ENCODE measurements around the gene PCDH17.

The PCDH17 gene, protein sequence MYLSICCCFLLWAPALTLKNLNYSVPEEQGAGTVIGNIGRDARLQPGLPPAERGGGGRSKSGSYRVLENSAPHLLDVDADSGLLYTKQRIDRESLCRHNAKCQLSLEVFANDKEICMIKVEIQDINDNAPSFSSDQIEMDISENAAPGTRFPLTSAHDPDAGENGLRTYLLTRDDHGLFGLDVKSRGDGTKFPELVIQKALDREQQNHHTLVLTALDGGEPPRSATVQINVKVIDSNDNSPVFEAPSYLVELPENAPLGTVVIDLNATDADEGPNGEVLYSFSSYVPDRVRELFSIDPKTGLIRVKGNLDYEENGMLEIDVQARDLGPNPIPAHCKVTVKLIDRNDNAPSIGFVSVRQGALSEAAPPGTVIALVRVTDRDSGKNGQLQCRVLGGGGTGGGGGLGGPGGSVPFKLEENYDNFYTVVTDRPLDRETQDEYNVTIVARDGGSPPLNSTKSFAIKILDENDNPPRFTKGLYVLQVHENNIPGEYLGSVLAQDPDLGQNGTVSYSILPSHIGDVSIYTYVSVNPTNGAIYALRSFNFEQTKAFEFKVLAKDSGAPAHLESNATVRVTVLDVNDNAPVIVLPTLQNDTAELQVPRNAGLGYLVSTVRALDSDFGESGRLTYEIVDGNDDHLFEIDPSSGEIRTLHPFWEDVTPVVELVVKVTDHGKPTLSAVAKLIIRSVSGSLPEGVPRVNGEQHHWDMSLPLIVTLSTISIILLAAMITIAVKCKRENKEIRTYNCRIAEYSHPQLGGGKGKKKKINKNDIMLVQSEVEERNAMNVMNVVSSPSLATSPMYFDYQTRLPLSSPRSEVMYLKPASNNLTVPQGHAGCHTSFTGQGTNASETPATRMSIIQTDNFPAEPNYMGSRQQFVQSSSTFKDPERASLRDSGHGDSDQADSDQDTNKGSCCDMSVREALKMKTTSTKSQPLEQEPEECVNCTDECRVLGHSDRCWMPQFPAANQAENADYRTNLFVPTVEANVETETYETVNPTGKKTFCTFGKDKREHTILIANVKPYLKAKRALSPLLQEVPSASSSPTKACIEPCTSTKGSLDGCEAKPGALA (N-terminal part only)

GRCh38 chr13:57631596-57632275 lies at the start of gene PCDH17:
Gene PCDH17, plus strand, starts transcription at chr13:57631744. Its CDS starts 803 bp downstream, at chr13:57632547.
- in situ Hi-C loops (cut with HindIII; ENCODE audit: low sequenced_read_pairs), result loop anchor here (25.0 kb wide), 3 partner anchors 1331 to 1856 kb away; no protein-coding TSS in a partner anchor

- in situ Hi-C loops (cut with HindIII; ENCODE audit: low sequenced_read_pairs), result no loop called here
Observed at GRCh38 chr13:57582032-57582431, 49.5 kb upstream of the PCDH17 start.

- in situ Hi-C loops (cut with HindIII; ENCODE audit: low sequenced_read_pairs), result no loop called here
Observed at GRCh38 chr13:57583529-57583928, 48.0 kb upstream of the PCDH17 start.

DNA sequence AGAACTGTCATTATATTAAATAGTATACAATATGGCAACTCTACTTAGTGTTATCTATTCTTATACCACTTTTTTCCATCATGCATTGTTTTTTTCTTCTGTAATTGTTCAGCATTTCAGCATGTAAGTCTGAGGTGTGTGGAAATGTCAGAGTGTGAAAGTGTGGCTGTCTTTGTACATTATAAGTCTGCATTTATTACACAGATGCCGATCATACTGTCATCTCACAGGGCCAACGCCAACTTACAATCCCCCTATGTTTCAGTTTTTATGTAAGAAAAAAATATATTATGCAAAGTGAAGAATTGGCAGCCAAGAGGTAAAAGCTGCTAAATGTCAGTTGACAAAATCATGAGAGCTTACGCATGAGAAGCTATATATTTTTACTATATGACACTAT lies 42.9 kb upstream of the PCDH17 start:
- in situ Hi-C loops (cut with HindIII; ENCODE audit: low sequenced_read_pairs), result no loop called here

DNA sequence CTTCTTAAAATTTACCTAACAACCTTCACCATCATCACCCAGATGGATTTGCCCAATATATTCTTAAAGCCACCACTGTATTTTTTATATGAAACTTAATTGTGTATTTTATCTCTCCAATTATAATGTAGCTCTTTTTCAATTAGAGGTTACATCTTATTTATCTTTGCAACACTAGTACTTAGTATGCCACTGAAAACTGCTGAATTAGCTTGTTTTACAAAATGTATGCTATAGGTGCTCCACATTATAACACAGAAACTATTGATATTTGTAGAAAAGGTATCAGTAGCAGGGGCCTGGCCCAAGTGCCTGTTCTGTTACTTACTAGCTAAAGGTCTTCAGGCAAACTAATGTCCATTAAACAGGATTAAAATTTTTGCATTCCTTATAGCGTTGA lies 35.8 kb upstream of the PCDH17 start:
- in situ Hi-C loops (cut with HindIII; ENCODE audit: low sequenced_read_pairs), result no loop called here

DNA sequence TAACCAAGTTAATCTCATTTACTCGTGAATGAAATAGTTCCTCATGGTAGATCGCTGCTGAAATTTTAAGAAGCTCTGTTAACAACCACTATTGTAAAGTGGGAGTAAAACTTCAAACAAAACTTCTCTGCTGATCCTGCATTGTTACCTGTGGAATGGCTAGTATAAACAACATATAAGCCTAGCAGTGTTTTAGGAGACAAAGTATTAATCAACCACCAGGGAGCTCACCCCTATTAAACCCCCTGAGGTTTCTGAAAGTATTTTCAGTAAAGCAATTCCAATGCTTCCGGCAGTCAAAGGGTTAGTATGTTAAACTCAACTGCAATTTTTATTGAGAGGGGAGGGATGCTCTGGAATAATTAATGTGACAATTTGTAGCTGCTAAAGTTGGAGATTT lies 30.0 kb upstream of the PCDH17 start:
- in situ Hi-C loops (cut with HindIII; ENCODE audit: low sequenced_read_pairs), result no loop called here

DNA sequence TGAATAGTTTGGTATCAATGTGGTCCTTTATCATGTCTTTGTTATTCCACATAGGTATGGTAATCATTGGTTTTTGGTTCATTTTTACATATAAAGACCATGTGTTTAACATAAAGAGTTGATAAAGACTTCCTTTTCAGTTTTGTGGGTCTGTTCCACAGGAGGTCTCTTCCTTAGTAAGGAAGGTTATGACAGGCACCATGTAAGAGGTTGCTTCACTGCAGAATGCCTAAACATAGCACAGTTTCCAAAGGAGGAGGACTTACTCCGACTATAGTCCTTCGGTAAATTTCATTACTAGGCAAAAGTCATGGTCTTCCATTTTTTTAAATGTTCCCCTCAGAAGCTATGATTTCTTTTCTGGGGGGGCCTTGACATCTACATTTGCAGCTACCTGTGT lies 27.1 kb upstream of the PCDH17 start:
- in situ Hi-C loops (cut with HindIII; ENCODE audit: low sequenced_read_pairs), result no loop called here

DNA sequence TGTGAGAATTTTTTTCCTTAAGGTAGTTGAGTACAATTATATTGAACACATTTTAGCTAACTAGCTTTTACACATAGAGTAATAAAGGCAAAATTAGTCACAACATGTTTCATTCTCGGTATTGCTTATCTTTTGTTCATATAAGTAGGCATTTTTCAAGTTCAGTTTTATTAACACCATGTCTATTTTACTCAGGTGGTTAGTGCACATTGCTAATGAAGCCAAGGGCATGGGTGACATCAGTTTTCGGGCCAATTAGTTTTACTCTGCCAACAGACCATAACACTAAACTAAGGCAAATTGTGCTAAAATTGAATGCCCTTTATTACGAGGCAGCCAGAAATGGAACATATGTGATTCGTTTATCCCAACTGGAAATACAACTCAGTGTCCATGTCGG lies 19.6 kb upstream of the PCDH17 start:
- in situ Hi-C loops (cut with HindIII; ENCODE audit: low sequenced_read_pairs), result no loop called here

DNA sequence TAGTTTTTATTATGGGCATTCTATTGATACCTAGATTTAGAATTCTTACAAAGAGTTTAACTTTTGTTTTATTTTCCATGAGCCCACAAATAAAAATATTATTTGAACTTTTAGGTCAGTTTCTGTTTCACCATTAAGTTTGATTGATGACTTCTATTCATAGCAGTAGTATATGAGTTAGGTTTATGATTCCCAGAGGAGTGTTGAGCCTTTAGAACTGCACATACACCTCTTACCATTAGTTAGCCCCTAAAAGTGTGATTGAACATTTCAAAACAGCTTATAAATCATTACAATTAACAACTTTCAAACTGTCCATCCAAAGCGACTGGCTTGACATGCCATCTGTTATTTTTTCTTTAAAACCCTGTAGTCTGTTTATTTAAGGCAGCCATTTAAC lies 19.0 kb upstream of the PCDH17 start:
- in situ Hi-C loops (cut with HindIII; ENCODE audit: low sequenced_read_pairs), result no loop called here

DNA sequence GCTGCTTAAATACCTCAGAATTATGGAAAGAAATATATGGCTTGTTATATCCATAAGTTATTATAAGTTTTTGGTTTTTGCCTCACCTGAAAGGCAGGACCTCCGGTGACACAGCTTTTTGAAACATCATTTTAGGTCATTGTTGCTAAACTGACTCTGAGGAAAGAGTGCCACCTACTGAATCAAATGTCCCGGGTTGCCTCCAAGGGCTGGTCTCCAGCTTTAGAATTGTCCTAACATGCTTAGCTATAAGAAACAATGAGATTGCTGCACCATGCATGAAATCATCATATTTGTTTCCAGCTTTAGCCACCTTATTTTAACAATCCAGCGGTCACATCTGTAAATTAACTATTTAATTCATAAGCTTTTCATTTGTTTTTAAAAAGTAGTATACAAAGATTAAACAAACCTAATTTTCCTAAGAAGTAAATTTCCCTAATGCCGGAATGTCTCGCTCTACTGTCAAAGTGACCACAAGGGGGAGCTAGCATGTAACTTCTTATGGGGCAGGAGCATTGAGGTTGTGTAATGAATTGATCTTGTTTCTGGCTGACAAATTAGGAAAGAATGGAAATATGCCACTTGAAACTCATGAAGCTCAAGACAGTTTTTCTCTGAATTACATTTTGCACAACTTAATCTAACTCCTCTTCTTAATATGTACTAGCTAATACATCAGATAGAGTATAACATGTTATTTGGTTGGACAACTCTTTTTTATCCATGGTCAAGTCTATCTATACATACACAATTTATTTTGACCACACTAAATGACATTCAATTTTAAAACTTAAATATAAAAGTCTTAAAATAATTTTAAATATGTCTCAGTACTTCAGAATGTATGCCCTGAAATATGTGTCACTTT lies 6.7 kb upstream of the PCDH17 start:
- in situ Hi-C loops (cut with HindIII; ENCODE audit: low sequenced_read_pairs), result loop anchor here (25.0 kb wide), 3 partner anchors 1338 to 1863 kb away; no protein-coding TSS in a partner anchor

- in situ Hi-C loops (cut with HindIII; ENCODE audit: low sequenced_read_pairs), result loop anchor here (25.0 kb wide), 3 partner anchors 1335 to 1860 kb away; no protein-coding TSS in a partner anchor
Observed at GRCh38 chr13:57627663-57628062, 3.9 kb upstream of the PCDH17 start.

DNA sequence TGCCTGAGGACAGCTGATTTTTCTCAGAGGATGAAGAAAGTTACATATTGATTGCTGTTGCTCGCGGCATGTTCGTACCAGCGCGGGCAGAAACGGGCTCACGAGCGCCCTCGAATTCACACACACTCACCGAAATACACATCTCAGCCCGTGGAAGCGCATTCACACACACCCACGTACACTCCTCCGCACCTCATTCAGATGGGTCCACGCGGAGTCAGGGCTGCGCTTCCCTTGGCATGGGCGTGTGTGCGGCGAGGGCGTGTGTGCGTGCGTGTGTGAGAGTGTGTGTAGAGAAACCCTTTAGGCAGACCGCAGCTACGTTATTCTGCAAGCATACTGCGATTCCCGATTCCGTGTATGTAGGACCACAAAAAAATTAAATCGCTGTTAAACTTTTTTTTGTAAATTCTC lies 2.1 kb upstream of the PCDH17 start:
- in situ Hi-C loops (cut with HindIII; ENCODE audit: low sequenced_read_pairs), result loop anchor here (25.0 kb wide), 3 partner anchors 1333 to 1858 kb away; no protein-coding TSS in a partner anchor

GRCh38 chr13:57629821-57630235 lies 1.7 kb upstream of the PCDH17 start:
- in situ Hi-C loops (cut with HindIII; ENCODE audit: low sequenced_read_pairs), result loop anchor here (25.0 kb wide), 3 partner anchors 1332 to 1857 kb away; no protein-coding TSS in a partner anchor

- in situ Hi-C loops (cut with HindIII; ENCODE audit: low sequenced_read_pairs), result loop anchor here (25.0 kb wide), 3 partner anchors 1331 to 1856 kb away; no protein-coding TSS in a partner anchor
Observed at GRCh38 chr13:57630661-57631595, 616 bp upstream of the PCDH17 start.

- in situ Hi-C loops (cut with HindIII; ENCODE audit: low sequenced_read_pairs), result loop anchor here (25.0 kb wide), 3 partner anchors 1330 to 1855 kb away; no protein-coding TSS in a partner anchor
Observed at GRCh38 chr13:57632276-57633140, 964 bp downstream of the PCDH17 start.

DNA sequence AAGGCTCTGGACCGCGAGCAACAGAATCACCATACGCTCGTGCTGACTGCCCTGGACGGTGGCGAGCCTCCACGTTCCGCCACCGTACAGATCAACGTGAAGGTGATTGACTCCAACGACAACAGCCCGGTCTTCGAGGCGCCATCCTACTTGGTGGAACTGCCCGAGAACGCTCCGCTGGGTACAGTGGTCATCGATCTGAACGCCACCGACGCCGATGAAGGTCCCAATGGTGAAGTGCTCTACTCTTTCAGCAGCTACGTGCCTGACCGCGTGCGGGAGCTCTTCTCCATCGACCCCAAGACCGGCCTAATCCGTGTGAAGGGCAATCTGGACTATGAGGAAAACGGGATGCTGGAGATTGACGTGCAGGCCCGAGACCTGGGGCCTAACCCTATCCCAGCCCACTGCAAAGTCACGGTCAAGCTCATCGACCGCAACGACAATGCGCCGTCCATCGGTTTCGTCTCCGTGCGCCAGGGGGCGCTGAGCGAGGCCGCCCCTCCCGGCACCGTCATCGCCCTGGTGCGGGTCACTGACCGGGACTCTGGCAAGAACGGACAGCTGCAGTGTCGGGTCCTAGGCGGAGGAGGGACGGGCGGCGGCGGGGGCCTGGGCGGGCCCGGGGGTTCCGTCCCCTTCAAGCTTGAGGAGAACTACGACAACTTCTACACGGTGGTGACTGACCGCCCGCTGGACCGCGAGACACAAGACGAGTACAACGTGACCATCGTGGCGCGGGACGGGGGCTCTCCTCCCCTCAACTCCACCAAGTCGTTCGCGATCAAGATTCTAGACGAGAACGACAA lies 1.8 kb downstream of the PCDH17 start:
- in situ Hi-C loops (cut with HindIII; ENCODE audit: low sequenced_read_pairs), result loop anchor here (25.0 kb wide), 3 partner anchors 1329 to 1854 kb away; no protein-coding TSS in a partner anchor

All from endothelial cell of hepatic sinusoid (primary cell).